Stimulated activated memory B cell treated with anti-CD40 and anti-IgM and Interleukin-4, amounts not matched to agents 10 μg/mL and 1 μg/mL and 100 μg/mL, for 72 hours (primary cell): Measurements from ENCODE around the gene APLP1.
"Not testable (repeated sequence)": the region's sequence is repeated elsewhere in the genome, so short reads cannot be mapped to it uniquely, and the experiment has no call there.

Source experiments
- ATAC-seq: fragments of 150-1000 bp; cut with Tn5 transposase; 2 replicates; pipeline ENCODE4 v1.10.0; 2021
- H3K27ac Mint-ChIP-seq: one replicate; pipeline ENCODE4 v1.8.0; 2022; ENCODE audit warnings: mild to moderate bottlenecking, mixed read lengths
- H3K27me3 Mint-ChIP-seq: one replicate; pipeline ENCODE4 v1.8.0; 2022; ENCODE audit warnings: mixed read lengths
- H3K36me3 Mint-ChIP-seq: one replicate; pipeline ENCODE4 v1.8.0; 2022; ENCODE audit warnings: mixed read lengths
- H3K4me1 Mint-ChIP-seq: one replicate; pipeline ENCODE4 v1.8.0; 2022; ENCODE audit warnings: mixed read lengths
- H3K4me3 Mint-ChIP-seq: one replicate; pipeline ENCODE4 v1.8.0; 2022; ENCODE audit warnings: mild to moderate bottlenecking, moderate library complexity, mixed read lengths
- H3K9me3 Mint-ChIP-seq: one replicate; pipeline ENCODE4 v1.8.0; 2022; ENCODE audit warnings: mixed read lengths

APLP1 gene

GRCh38 chr19:35868172-35868822 is at the start of gene APLP1:
Gene APLP1 (plus strand): TSS chr19:35868574. CDS start chr19:35868637, 63 bp downstream.
- peaks cover 5% of the 10 kb centered on the region for H3K9me3 Mint-ChIP-seq
- H3K27me3 Mint-ChIP-seq = peaks cover 84% of the 10 kb centered on the region
- H3K36me3 Mint-ChIP-seq = peaks cover 7% of the 10 kb centered on the region
- H3K27ac Mint-ChIP-seq = no peak within 1 kb of the TSS
- ATAC-seq = peak; percentile 80
- peaks cover 19% of the 10 kb centered on the region for H3K4me1 Mint-ChIP-seq
- peak within 1 kb of the TSS; percentile 50 for H3K4me3 Mint-ChIP-seq

DNA sequence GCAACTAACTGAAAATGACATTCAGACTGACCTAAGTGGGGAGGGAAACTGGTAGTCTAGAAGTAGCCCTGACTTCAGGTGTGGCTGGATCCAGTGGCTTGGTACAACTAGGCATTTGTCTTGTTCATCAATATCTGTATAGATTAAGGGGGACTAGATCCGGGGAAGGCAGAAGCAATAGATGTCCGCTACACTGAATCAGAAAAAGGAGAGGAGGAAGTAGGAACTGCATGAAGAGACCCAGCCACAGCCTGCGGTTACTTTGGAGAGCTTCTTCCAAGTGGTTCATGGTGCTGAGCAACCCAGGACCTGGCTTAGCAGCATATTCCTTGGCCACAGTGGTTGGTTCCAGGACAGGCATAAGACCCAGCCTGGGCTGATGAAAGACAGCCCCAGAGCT is 45.8 kb upstream of the APLP1 start:
- H3K27ac Mint-ChIP-seq = no peak overlapping the region
- H3K4me1 Mint-ChIP-seq = no peaks in the 10 kb centered on the region
- ATAC-seq = no peak
- no peak overlapping the region for H3K4me3 Mint-ChIP-seq
- no peaks in the 10 kb centered on the region for H3K9me3 Mint-ChIP-seq
- H3K36me3 Mint-ChIP-seq = no peaks in the 10 kb centered on the region
- H3K27me3 Mint-ChIP-seq = peaks cover 36% of the 10 kb centered on the region

- no peak for ATAC-seq
- Mint-ChIP-seq H3K4me1 (no peaks in the 10 kb centered on the region), H3K4me3 (no peak overlapping the region), H3K9me3 (no peaks in the 10 kb centered on the region), H3K36me3 (no peaks in the 10 kb centered on the region), H3K27me3 (peaks cover 36% of the 10 kb centered on the region), H3K27ac (no peak overlapping the region)
Measured at GRCh38 chr19:35824150-35824549, 44.2 kb upstream of the APLP1 start.

DNA sequence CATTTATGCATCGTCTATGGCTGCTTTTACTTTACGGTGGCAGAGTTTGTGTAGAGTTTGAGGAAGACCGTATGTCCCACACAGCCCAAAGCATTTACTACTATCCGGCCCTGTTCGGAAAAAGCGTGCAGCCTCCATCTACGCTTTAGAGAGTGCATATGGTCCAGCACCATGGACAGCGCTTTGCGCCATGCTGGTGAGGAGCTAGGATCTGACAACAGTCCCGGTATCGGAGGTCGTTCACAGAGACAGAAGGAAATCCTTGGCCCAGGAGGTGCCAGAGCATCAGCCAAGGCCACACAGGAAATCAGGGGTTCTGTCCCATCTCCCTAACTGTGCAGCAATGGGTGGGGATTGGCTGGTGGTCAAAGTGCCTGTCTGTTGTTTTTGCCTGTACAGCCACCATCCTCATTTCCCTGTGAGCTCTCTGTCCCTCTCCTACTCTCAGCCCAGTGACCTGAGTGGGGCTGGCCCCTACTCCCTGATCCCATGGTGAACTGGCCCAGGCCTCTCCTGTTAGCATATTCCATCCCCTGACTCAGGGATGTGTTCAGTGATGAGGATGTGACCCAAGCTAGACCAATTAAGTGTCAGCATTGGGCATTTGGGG is 39.6 kb upstream of the APLP1 start:
- H3K9me3 Mint-ChIP-seq = no peaks in the 10 kb centered on the region
- no peak for ATAC-seq
- no peak overlapping the region for H3K4me3 Mint-ChIP-seq
- H3K27ac Mint-ChIP-seq = no peak overlapping the region
- H3K36me3 Mint-ChIP-seq = no peaks in the 10 kb centered on the region
- H3K4me1 Mint-ChIP-seq = no peaks in the 10 kb centered on the region
- peaks cover 69% of the 10 kb centered on the region for H3K27me3 Mint-ChIP-seq

DNA sequence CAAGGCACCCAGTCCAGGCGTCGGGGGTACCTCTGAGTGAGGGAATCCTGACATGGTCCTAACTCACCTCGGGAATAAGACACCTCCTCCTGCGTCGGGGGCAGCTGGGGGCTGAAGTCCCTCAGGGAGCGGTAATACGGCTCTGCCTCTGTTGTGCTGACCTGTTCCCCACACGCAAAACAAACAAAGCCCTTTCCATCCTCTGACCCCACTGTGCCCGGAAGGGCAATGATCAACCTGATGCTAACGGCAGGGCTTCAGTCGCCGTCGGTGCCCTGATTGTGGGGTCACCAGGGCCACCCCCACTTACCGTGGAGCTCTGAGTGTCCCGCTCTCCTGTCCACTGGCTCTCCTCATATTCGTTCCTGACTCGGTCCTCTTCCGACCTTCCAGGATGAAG is 37.4 kb upstream of the APLP1 start:
- Mint-ChIP-seq H3K27ac (no peak overlapping the region), H3K9me3 (no peaks in the 10 kb centered on the region), H3K27me3 (peaks cover 63% of the 10 kb centered on the region), H3K4me3 (no peak overlapping the region), H3K36me3 (no peaks in the 10 kb centered on the region), H3K4me1 (no peaks in the 10 kb centered on the region)
- no peak for ATAC-seq

DNA sequence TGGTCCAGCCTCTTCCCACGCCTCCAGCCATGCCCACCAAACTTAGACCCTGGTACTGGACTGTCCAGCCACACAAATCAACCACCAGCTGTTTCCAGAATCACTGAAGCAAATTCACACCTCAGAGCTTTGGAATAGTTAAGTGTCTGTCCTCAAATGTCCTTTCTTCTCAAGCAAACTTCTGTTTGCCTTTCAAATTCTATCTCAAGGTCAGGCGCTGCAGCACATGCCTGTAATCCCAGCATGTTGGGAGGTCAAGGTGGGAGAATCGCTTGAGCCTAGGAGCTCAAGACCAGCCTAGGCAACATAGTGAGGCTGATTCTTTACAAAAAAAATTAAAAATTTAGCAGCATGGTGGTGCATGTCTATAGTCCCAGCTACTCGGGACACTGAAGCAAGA is 36.3 kb upstream of the APLP1 start:
- Mint-ChIP-seq H3K36me3 (no peaks in the 10 kb centered on the region), H3K9me3 (no peaks in the 10 kb centered on the region), H3K27me3 (peaks cover 74% of the 10 kb centered on the region), H3K27ac (no peak overlapping the region), H3K4me3 (no peak overlapping the region), H3K4me1 (no peaks in the 10 kb centered on the region)
- no peak for ATAC-seq

GRCh38 chr19:35833972-35834371 is 34.4 kb upstream of the APLP1 start:
- Mint-ChIP-seq H3K4me3 (no peak overlapping the region), H3K27ac (no peak overlapping the region), H3K4me1 (no peaks in the 10 kb centered on the region), H3K36me3 (no peaks in the 10 kb centered on the region), H3K9me3 (no peaks in the 10 kb centered on the region), H3K27me3 (peaks cover 64% of the 10 kb centered on the region)
- ATAC-seq = no peak

DNA sequence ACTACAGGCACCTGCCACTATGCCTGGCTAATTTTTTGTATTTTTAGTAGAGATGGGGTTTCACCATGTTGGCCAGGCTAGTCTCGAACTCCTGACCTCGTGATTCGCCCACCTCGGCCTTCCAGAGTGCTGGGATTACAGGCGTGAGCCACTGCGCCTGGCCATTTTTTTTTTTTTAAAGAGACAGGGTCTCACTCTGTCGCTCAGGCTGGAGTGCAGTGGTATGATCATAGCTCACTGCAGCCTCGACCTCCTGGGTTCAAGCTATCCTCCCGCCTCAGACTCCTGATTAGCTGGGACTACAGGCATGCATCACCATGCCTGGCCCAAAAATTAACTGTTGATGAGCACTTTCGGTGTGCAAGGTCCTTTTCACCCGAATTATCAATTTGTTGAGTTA is 32.3 kb upstream of the APLP1 start:
- not testable (repeated sequence) for ATAC-seq, H3K4me1 Mint-ChIP-seq, H3K4me3 Mint-ChIP-seq, H3K36me3 Mint-ChIP-seq, H3K27ac Mint-ChIP-seq, H3K9me3 Mint-ChIP-seq
- peaks cover 48% of the 10 kb centered on the region for H3K27me3 Mint-ChIP-seq

DNA sequence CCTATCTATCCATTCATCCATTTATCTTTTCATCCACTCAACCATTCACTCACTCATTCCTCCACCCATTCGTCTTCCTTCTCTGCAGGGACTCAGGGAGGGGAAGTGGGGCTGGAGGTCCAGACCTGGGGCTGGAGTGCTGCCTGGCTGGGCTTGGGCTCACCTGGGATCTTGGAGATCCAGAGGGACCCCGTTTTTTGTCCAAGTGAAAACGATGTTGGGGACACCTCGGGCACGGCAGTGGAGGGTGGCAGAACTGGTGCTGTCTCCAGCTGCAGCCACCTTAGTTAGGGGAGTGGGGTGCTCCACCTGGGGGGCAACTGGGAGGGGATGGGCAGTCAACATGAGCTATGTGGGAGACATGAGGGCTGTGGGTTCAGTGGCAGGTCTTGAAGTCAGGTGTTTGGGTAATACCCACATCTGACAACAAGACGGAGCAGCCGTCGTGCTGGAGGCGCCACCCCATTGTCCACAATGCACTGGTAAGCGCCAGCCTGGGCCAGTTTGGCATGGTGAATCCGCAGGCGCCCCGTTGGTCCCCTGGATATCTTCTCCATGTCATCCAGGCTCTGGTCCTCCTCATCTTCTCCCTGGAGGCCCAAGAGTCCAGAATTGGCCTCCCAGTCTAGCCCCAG is 26.3 kb upstream of the APLP1 start:
- no peak overlapping the region for H3K4me3 Mint-ChIP-seq
- H3K9me3 Mint-ChIP-seq = peaks cover 11% of the 10 kb centered on the region
- ATAC-seq = no peak
- H3K36me3 Mint-ChIP-seq = no peaks in the 10 kb centered on the region
- H3K27me3 Mint-ChIP-seq = peaks cover 61% of the 10 kb centered on the region
- H3K27ac Mint-ChIP-seq = no peak overlapping the region
- peaks cover 22% of the 10 kb centered on the region for H3K4me1 Mint-ChIP-seq

GRCh38 chr19:35842666-35843272 is 25.6 kb upstream of the APLP1 start:
- Mint-ChIP-seq H3K27me3 (peaks cover 61% of the 10 kb centered on the region), H3K27ac (no peak overlapping the region), H3K36me3 (no peaks in the 10 kb centered on the region), H3K4me3 (no peak overlapping the region), H3K4me1 (peaks cover 22% of the 10 kb centered on the region), H3K9me3 (peaks cover 11% of the 10 kb centered on the region)
- ATAC-seq = no peak

- peaks cover 71% of the 10 kb centered on the region for H3K27me3 Mint-ChIP-seq
- no peaks in the 10 kb centered on the region for H3K36me3 Mint-ChIP-seq
Measured at GRCh38 chr19:35843676-35844481, 24.5 kb upstream of the APLP1 start.

DNA sequence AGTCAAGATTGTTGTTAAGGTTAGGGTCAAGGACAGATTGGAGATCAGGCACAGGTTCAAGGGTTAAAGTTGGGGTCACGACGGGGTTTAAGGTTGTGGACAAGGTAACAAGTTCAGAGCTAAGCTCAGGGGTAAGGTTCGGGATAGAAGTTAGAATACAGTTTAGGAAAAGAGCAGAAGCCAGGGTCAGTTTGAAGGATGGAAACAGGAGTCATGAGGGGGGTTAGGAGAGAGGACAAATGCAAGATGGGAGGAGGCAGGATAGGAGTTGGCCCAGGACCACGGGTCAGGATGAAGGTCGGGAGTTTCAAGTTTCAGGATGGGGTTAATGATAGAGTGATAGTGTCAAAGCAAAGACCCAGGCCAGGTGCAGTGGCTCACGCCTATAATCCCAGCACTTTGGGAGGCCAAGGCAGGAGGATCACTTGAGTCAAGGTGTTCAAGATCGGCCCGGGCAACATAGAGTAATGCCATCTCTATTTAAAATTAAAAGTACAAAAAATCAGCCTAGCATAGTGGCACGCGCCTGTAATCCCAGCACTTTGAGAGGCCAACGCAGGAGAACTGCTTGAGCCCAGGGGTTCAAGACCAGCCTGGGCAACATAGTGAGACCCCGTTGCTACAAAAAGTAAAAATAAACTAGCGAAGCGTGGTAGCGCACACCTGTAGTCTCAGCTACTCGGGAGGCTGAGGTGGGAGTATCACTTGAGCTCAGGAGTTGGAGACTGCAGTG is 23.7 kb upstream of the APLP1 start:
- Mint-ChIP-seq H3K4me3 (peak overlapping the region; percentile 52), H3K9me3 (peaks cover 11% of the 10 kb centered on the region), H3K27me3 (peaks cover 79% of the 10 kb centered on the region)

More at GRCh38 chr19:35843676-35844481, 24.5 kb upstream of the APLP1 start:
- H3K27ac Mint-ChIP-seq = no peak overlapping the region
- no peak for ATAC-seq
- peaks cover 11% of the 10 kb centered on the region for H3K9me3 Mint-ChIP-seq
- H3K4me1 Mint-ChIP-seq = peaks cover 22% of the 10 kb centered on the region
- H3K4me3 Mint-ChIP-seq = no peak overlapping the region

GRCh38 chr19:35845215-35846037 is 22.9 kb upstream of the APLP1 start:
- Mint-ChIP-seq H3K9me3 (peaks cover 11% of the 10 kb centered on the region), H3K4me3 (peak overlapping the region; percentile 52), H3K27ac (no peak overlapping the region), H3K4me1 (peaks cover 22% of the 10 kb centered on the region), H3K36me3 (no peaks in the 10 kb centered on the region), H3K27me3 (peaks cover 84% of the 10 kb centered on the region)
- peak; percentile 25 for ATAC-seq

More for the DNA sequence above, 23.7 kb upstream of the APLP1 start:
- no peaks in the 10 kb centered on the region for H3K36me3 Mint-ChIP-seq
- no peak overlapping the region for H3K27ac Mint-ChIP-seq
- ATAC-seq = no peak
- H3K4me1 Mint-ChIP-seq = peaks cover 22% of the 10 kb centered on the region
